Fibroblast of peridontal ligament (primary cell): ENCODE data around the gene TUBB3.

Source experiments
- DNase-seq: peaks from one replicate; pipeline ENCODE4 v3.0.0-alpha.2; 2010; ENCODE audit errors: extremely low read depth

The TUBB3 gene

DNA sequence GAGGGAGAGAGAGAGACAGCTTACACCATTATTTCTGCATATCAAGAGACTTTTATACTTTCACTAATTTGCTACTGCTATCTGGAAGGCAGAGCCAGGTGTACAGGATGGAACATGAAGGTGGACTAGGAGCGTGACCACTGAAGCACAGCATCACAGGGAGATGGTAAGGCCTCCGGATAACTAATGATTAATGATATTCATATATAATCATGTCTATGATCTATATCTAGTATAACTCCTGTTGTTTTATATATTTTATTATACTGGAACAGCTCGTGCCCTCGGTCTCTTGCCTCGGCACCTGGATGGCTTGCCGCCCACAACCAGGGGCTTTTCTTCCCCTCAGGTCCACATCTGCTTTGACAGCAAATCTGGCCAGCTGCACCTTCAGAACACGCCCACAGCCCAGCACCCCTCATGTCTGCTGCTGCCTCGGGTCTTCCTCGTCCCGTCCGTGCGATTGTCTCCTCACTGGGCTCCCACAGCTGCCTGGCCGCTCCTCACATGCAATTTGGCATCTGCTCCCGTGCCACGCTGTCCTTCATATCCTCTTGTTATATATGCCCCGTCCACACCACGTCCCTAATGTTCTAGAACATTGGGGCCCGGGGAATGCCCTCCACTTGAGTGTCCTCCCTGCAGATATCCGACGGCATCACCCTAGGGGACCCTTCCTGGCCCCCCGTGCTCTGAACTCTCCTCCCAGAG lies 15.2 kb downstream of the TUBB3 start:
- DNase-seq, result no peak

DNA sequence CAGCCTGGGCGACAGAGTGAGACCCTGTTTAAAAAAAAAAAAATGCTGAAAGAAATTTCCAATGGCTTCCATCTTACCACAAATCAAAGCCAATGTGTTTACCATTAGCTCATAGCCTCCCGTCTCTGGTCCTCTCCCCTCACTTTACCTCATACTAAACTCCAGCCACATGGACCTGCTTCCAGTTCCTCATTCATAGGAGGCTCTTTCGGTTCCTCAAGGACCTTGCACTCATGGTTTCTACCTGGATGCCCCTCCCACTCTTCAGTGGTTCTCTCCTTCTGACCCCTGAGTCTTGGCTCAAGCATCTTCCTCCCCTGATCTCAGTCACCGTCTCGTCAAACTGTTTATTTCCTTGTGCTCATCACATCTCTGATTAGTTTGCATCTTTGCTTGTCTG lies 21.6 kb downstream of the TUBB3 start:
- DNase-seq, result no peak

DNA sequence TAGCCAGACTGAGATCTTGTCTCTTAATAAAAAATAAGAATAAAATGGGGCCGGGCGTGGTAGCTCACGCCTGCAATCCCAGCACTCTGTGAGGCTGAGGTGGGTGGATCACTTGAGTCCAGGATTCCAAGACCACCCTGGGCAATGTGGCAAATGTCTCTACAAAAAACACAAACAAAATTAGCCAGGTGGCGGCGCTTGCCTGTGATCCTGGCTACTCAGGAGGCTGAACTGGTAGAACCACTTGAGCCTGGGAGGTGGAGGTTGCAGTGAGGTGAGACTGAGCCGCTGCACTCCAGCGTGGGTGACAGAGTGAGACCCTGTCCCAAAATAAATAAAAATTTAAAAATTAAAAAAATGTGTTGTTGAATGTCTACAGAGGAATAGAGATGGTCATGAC lies 22.5 kb downstream of the TUBB3 start:
- DNase-seq, result no peak

DNA sequence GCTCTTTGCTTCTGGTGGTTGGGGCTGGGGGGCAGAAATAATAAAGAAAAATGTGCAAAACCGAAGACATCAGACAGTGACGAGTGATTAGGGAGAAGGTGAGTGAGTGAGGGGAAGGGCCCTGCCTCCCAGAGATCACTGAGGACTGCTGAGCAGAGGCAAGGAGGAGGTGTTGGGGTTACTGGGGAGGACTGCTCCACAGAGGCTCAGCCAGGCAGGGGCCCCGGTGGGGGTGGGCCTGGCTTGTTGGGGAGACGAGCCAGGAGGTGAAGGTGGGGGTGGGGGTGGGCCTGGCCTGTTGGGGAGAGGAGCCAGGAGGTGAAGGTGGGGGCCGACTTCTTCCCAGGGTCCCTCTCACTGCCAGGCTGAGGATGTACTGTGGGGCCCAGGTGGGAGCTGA lies 23.4 kb downstream of the TUBB3 start:
- no peak for DNase-seq

DNA sequence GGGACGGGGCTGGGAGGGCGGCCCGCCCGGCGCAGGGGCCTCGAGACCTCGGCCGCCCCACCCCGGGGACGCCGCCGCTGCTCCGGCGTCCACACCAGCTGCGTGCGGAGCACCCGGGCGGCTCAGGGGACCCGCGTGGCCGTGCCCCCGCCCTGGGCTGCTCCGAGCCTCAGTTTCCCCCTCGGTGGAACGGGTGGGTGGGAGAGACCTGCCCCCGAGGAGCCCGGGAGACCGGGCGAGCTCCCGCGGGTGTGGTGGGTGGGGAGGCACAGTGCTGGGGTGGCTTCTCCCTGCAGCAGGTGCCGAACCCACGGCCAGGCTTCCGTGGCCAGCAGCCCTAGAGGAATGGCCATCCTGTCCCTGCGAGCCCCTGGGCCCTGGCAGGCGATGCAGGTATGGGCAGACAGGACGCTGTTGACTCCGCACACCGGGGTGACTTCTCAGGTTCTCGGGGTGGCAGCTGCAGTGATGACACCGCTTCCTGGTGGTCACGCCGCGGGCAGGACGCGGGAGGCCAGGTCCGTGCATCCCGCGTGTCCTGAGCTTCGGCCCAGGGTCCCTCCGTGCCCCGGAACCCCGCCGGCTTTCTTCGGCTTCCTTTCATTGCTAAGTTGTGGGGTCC lies 26.1 kb downstream of the TUBB3 start:
- DNase-seq, result no peak

DNA sequence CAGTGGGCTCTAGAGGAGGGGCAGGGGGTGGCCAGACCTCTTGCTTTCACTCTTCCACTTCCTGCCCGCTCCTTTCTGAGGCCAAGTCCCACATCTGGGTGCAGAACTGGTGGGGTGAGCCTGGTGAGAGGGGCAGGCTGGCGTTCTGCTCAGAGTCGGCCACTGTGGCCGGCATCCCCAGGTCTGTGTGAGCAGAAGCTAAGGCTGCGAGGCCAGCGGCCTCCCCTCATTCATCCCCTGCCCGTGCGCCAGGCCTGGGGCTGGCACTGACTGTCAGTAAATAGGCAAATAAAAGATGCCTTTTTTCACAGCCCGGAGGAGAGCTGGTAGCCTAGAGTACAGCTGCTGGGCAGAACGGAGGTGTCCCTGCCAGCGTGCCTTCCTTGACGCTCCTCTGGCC lies 26.6 kb downstream of the TUBB3 start:
- no peak for DNase-seq

DNA sequence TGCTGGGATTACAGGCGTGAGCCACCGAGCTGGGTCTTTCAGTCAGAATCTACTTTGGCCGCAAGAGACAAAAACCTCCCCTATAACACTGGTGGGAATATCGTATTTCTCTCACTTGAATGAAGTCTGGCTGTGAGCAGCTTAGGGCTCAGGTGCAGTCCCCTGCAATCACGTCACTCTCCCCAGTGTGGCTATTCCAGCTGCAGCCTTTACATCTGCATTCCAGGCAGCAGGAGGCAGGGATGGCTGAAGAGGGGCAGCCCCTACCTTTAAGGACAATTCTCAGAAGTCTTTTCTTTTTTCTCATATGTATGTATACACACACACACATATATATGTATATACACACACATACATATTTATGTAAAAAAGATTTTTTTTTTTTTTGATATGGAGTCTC lies 28.4 kb downstream of the TUBB3 start:
- no peak for DNase-seq

DNA sequence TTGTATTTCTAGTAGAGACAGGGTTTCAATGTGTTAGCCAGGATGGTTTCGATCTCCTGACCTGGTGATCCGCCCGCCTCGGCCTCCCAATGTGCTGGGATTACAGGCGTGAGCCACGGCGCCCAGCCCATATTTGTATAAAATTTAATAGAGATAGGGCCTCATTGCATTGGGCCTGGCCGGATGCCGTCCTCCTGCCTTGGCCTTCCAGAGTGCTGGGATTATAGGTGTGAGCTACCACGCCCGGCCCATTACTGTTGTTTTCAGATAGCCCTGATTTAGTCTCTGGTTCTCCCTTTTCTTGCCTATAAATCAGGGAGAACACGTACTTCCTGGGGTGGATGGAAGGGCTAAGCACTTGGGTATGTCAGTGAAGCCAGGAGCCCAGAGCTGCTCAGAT lies 28.9 kb downstream of the TUBB3 start:
- DNase-seq, result no peak

DNA sequence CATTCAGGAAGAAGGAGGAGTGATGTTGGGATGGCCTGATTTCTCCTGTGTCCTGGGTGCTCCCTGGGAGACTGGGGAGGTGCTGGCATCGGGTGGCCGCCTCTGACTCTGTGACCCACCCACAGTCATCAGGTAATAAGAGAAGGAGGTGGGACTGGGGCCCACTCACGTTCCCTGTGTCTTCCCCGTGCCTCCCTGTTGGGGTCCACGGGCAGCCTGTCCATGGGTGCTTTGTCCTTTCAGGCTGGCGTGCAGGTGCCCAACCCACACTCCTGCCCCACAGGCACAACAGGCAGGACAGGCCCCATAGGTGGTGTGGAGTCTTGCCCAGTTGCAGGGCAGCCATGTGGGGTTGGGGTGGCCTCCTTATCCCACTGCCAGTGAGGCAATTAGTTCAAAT lies 29.4 kb downstream of the TUBB3 start:
- DNase-seq, result no peak

DNA sequence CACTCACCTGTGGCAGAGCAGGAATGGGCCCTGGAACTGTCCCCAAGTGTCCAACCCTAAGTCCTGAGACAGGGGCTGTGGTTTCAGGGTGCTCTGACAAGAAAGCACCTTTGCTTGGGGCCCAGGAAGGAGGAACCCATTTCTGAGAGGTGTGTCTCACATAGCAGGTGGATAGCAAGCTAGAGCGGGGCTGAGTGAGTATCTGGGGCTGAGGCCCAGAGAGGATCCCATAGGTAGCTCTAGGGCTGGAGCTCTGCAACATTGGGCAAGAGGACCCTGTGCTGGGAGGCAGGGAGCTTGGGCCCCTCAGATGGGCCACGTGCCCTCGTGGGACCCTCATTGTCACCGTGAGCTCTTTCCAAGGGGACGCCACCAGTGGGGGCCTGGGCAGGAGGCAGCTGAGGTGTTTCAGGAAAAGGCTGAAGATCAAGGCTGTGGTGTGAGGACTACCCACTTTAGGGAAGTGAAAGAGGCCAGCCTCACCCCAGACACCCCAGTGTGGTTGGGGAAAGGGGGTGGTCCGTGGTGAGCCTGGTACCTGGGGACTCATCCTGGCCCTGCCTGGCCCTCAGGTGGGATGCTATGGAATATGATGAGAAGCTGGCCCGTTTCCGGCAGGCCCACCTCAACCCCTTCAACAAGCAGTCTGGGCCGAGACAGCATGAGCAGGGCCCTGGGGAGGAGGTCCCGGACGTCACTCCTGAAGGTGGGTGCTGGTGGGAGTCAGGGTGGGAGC lies 30.7 kb downstream of the TUBB3 start:
- no peak for DNase-seq

DNA sequence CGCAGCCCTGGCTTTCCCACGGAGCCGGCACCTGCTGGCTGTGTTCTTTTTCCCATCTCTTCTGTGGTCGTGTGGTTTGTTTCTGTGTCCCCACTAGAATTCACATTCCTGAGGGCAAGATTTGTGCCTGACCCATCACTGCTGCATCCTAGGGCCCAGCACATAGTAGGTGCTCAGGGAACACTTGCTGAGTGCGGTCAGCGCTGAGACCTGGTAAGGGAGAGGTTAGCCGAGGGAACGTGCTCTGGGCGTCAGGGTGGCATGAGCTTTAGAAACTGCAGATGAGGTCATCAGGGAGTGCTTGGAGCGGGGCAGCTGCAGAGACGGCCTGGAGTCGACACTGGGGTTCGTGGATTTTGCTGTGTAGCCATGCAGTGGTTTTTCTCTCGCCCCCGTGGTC lies 31.3 kb downstream of the TUBB3 start:
- DNase-seq, result no peak

DNA sequence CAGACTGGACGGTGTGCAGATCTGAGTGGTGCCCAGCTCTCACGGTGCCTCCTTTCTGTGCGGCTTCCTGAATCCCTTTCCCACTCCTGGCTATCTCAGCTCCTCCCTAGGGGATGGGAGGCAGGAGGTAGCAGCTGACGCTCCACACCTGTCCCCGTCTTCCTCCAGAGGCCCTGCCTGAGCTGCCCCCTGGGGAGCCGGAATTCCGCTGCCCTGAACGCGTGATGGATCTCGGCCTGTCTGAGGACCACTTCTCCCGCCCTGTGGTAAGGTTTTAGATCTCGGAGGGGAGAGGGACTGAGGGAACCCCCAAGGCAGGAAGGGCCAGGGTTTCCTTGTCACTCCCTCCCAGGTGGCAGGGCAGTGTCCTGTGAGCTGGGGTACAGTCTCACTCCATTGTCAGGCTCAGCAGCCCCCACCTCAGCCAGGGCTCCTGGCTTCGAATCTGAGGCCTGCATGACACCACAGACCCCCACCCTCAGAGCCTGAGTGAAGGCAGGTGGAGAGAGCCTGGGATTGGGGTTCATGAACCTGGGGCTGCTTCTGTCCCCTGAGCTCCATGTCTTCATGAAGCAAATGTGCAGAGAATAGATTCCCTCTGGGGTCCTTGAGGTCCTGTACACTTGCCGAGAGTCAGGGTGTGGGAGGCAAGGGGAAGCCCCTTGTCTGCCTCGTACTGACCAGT lies 32.0 kb downstream of the TUBB3 start:
- DNase-seq, result no peak

DNA sequence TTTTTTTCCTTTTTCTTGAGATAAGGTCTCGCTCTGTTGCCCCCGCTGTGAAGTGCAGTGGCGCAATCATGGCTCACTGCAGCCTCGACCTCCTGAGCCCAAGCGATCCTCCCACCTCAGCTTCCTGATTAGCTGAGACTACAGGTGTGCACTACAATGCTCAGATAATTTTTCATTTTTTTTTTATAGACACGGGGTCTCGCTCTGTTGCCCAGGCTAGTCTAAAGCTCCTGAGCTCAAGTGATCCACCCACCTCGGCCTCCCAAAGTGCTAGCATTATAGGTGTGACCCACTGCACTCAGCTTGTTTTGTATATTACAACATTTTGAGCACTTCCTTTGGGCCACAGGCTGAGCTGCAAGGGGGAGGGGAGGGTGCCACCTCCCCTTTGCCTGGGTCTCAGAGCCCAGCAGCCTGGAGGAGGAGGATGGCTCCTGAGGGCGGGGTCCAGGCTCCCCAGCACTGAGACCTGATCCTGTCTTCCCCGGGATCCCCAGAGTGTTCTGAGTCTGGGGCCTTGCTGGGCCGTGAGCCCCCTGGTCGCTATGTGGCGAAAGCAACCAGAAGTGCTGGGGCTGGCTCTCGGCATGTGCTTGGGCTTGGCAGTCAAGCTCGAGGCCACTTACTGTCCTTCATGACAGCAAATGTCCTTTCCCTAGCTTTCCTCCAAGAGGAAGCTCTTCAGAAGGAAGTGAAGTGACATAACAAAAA lies 33.5 kb downstream of the TUBB3 start:
- no peak for DNase-seq

DNA sequence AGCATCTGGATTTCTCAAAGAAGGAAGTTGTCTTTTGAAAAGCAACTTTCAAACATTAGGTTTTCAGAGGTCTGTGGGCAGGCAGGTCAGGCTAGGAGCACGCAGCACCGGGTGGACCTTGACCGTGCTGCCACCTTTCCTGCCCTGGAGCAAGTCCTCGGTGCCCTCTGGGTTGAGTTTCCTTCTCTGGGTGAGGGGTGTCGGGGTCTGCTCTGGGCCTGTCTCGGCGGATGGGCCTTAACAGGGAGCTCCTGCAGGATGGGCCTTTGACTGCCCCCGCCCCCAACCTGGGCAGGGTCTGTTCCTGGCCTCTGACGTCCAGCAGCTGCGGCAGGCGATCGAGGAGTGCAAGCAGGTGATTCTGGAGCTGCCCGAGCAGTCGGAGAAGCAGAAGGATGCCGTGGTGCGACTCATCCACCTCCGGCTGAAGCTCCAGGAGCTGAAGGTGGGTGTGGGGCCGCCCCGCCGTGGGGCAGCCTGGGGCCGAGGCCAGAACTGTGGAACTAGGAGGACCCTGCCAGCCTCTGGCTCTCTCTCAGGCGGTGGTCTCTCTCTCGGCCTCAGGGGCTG lies 34.2 kb downstream of the TUBB3 start:
- DNase-seq, result no peak

DNA sequence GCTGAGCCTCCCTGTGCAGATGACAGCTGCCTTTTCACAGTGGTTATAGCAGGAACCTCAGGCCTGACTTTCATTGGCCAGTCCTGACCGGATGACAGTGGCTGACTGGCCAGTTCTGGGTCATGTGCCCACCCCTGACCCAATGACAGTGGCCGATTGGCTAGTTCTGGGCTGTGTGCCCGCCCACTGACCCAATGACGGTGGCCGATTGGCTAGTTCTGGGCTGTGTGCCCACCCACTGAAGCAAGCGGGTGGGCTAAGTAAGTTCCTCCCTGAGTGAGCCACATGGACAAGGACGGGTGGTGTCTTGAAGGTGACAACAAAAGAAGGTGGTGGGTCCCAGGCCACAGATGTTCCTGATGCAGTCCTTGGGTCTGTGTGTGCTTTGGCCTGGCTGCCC lies 34.9 kb downstream of the TUBB3 start:
- no peak for DNase-seq

DNA sequence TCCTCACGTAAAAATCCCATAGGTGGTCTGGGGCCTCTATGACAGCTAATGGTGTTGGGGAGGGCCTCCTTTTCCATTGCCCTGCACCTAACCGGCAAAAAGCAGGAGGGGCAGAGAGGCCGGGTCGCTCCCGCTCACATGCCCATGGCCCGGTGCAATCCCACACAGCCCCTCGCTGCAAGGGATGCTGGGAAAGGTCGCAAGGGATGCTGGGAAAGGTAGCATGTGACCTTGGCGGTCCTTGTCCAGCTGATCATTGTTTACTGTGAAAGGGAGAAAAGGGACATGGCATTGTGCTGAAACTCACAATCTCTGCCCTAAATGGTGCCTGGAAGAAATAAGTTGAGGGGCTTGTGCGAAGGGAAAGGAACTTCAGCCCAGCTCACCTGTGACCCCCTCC lies 35.5 kb downstream of the TUBB3 start:
- no peak for DNase-seq

DNA sequence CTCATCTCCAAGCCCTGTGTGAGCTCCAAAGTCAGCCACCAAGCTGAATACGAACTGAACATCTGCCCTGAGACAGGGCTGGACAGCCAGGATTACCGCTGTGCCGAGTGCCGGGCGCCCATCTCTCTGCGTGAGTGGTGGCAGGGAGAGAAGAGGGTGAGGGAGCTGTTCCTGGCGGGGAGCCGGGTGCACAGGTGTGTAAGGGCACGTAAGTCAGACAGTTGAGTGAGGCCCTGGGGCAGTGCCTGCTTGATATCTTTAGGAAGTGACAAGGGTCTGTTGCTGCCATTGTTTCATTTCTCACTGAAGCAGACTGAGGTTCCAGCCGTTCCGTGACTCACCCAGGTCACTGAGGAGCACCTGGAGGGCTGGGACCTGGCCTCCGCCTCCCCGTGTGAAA lies 37.8 kb downstream of the TUBB3 start:
- DNase-seq, result no peak

DNA sequence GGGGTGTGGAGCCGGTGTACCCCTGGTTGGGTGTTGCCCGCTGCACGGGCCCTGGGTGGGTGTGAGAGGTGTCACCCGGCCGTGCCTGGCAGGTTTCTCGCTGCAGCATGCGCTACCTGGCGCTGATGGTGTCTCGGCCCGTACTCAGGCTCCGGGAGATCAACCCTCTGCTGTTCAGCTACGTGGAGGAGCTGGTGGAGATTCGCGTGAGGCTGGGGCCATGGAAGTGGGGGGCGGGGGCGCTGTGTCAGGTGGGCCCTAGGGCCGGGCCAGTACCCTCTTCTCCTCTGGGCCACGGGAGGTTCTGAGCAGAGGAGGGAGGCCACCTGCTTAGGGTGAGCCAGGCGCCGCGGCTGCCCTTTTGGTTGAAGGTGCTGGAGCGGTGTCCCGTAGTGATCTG lies 38.8 kb downstream of the TUBB3 start:
- DNase-seq, result no peak

DNA sequence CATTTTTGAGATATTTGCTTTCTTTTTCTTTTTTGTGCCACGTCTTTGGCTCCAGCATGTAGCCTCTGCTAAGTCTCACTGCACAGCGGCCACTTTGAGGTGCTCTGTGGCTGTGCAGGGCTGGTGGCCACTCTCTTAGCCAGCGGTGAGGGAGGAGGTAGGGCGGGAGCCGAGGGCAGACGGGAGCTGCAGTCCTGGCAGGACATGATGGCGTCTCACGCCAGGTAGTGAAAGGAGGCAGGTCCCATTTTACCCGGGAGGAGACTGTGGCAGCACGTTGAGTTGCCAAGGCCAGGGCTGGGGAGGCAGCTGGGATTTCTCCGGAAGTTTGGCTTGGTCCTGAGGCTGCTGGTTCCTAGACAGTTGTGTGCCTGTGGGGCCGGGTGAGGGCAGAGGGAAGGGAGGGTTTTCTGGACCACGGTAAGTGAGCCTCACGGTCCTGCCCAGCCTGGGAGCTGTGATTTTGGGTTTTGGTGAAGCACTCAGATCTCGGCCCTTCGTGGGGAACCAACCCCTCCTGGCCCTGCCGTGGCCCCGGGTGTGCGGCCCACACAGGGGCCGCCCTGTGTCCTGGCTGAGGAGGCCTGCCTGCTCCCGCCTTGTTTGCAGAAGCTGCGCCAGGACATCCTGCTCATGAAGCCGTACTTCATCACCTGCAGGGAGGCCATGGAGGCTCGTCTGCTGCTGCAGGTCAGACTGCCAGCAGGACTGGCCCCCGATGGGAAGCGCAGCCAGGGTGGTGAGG lies 39.8 kb downstream of the TUBB3 start:
- DNase-seq, result no peak

DNA sequence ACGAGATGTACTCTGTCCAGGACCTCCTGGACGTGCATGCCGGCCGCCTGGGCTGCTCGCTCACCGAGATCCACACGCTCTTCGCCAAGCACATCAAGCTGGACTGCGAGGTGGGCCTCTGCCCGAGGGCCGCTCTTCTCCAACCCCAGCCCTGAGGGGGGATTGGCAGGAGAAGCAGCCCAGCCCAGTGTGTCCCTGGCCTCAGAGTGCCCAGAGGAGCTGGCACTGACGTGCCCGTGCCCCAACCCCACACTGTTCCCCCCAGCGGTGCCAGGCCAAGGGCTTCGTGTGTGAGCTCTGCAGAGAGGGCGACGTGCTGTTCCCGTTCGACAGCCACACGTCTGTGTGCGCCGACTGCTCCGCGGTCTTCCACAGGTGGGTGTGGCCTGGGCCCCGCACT lies 41.1 kb downstream of the TUBB3 start:
- DNase-seq, result no peak
